H1 (cell line): ENCODE data around the gene ZBTB47. TPM values are rescaled to one million over a fixed set of nuclear protein-coding genes. Genes with fewer than 3 reads are reported as not detected.
A peak's percentile ranks its signal among the peaks of the same experiment; 100 is the strongest.

Experiments
- CTCF ChIA-PET: fragments of 300-600 bp; sonication (Branson Sonifier 250); formaldehyde crosslinking; loops from one replicate; lab custom pipeline; 2021; ENCODE audit not compliant: partially characterized antibody; lab: Charles Lee
- POLR2A ChIA-PET: fragments of 300-600 bp; sonication (Branson Sonifier 250); formaldehyde crosslinking; loops from one replicate; lab custom pipeline; 2021; ENCODE audit warnings: inconsistent platforms; ENCODE audit not compliant: partially characterized antibody; lab: Charles Lee
- DNase-seq, 2 experiments: peaks; one replicate each; pipeline versions ENCODE4 v3.0.0 to v3.0.0-alpha.2; 2010 to 2022; ENCODE audit warnings: low spot score in 2 of 2, low read depth in 1 of 2, mixed read lengths in 1 of 2
- FAIRE-seq: peaks from 2 replicates; lab custom pipeline; 2011; peaks lifted over from hg19 to GRCh38; lab: Jason Lieb, UNC
- H2AFZ ChIP-seq: 2 replicates; pipeline ENCODE4 v1.8.1; 2012; ENCODE audit warnings: low read length, inconsistent platforms
- H2AK5ac ChIP-seq: 2 replicates; pipeline ENCODE4 v1.6.1; 2013; ENCODE audit warnings: low read depth, low read length
- H2BK120ac ChIP-seq: replicated peaks from 2 replicates; pipeline ENCODE3; 2013; ENCODE audit warnings: low read depth, low read length, inconsistent platforms
- H2BK12ac ChIP-seq: 2 replicates; pipeline ENCODE4 v1.6.1; 2013; ENCODE audit warnings: low read depth, low read length
- H2BK15ac ChIP-seq: 2 replicates; pipeline ENCODE4 v1.6.1; 2013; ENCODE audit warnings: low read length
- H2BK20ac ChIP-seq: 2 replicates; pipeline ENCODE4 v1.6.1; 2013; ENCODE audit warnings: low read length
- H2BK5ac ChIP-seq: 2 replicates; pipeline ENCODE4 v1.6.1; 2013; ENCODE audit warnings: low read depth, low read length
- H3K14ac ChIP-seq: 2 replicates; pipeline ENCODE4 v1.6.1; 2013; ENCODE audit warnings: inconsistent platforms; ENCODE audit not compliant: insufficient read length
- H3K18ac ChIP-seq: 2 replicates; pipeline ENCODE4 v1.6.1; 2013; ENCODE audit warnings: low read length; ENCODE audit errors: extremely low read depth
- H3K23ac ChIP-seq: 2 replicates; pipeline ENCODE4 v1.6.1; 2013; ENCODE audit warnings: inconsistent platforms; ENCODE audit not compliant: insufficient read length
- H3K23me2 ChIP-seq: 2 replicates; pipeline ENCODE4 v1.6.1; 2013; ENCODE audit warnings: low read depth, low read length
- H3K27ac ChIP-seq: 2 replicates; pipeline ENCODE4 v1.6.1; 2011; ENCODE audit warnings: low read depth, low read length, inconsistent platforms
- H3K27me3 ChIP-seq, 4 experiments: replicated peaks in 1 of 4; 1 replicate in 1 of 4; 2 replicates in 3 of 4; pipeline versions ENCODE4 v1.6.1 to v1.8.1; 2011 to 2013; ENCODE audit warnings: low read length in 3 of 4, mild to moderate bottlenecking in 3 of 4, inconsistent platforms in 2 of 4, mixed read lengths in 2 of 4, moderate library complexity in 1 of 4; ENCODE audit not compliant: control insufficient read depth in 3 of 4, insufficient read depth in 3 of 4; ENCODE audit errors: extremely low read depth in 1 of 4
- H3K36me3 ChIP-seq, 4 experiments: 2 replicates each; pipeline versions ENCODE4 v1.6.1 to v1.8.1; 2011 to 2013; ENCODE audit warnings: mild to moderate bottlenecking in 4 of 4, low read length in 3 of 4, moderate library complexity in 2 of 4, control low read depth in 1 of 4, inconsistent platforms in 1 of 4; ENCODE audit not compliant: insufficient read depth in 4 of 4, control insufficient read depth in 2 of 4
- H3K4ac ChIP-seq: replicated peaks from 2 replicates; pipeline ENCODE3; 2013; ENCODE audit warnings: low read length, low read depth, mixed read lengths, inconsistent platforms; ENCODE audit not compliant: insufficient read length
- H3K4me1 ChIP-seq, 4 experiments: replicated peaks in 1 of 4; 1 replicate in 1 of 4; 2 replicates in 3 of 4; pipeline versions ENCODE4 v1.6.1 to v1.8.1; 2011 to 2013; ENCODE audit warnings: low read length in 3 of 4, inconsistent platforms in 2 of 4, mixed read lengths in 1 of 4; ENCODE audit not compliant: insufficient read depth in 4 of 4, control insufficient read depth in 3 of 4
- H3K4me2 ChIP-seq, 2 experiments: 2 replicates each; pipeline versions ENCODE4 v1.6.1 to v1.8.1; 2011 to 2013; ENCODE audit warnings: low read depth in 2 of 2, low read length in 2 of 2, control low read depth in 1 of 2, inconsistent platforms in 1 of 2, mild to moderate bottlenecking in 1 of 2; ENCODE audit not compliant: insufficient read depth in 1 of 2
- H3K4me3 ChIP-seq, 4 experiments: fragments of 200-600, 300-600 bp in 1 of 4; sonication (generic), shearing (Covaris generic), sonication (Bioruptor Twin) in 1 of 4; 2 replicates each; pipeline versions ENCODE4 v1.5.1 to v1.8.1; 2011 to 2016; ENCODE audit warnings: low read length in 4 of 4, low read depth in 3 of 4, control low read depth in 2 of 4, inconsistent platforms in 2 of 4, mild to moderate bottlenecking in 2 of 4, mixed read lengths in 1 of 4, moderate library complexity in 1 of 4; ENCODE audit not compliant: insufficient read depth in 2 of 4; ENCODE audit errors: extremely low read depth in 1 of 4
- H3K56ac ChIP-seq: replicated peaks from 2 replicates; pipeline ENCODE3; 2013; ENCODE audit warnings: low read depth, mild to moderate bottlenecking, mixed read lengths, low read length, inconsistent platforms; ENCODE audit not compliant: insufficient read length
- H3K79me1 ChIP-seq: 2 replicates; pipeline ENCODE4 v1.6.1; 2013; ENCODE audit warnings: low read depth, low read length, control low read depth
- H3K79me2 ChIP-seq, 2 experiments: 2 replicates each; pipeline versions ENCODE4 v1.6.1 to v1.8.1; 2012 to 2013; ENCODE audit warnings: low read length in 2 of 2, mild to moderate bottlenecking in 2 of 2, inconsistent platforms in 1 of 2; ENCODE audit not compliant: insufficient read depth in 2 of 2, control insufficient read depth in 1 of 2
- H3K9ac ChIP-seq, 4 experiments: replicated peaks in 1 of 4; 1 replicate in 1 of 4; 2 replicates in 3 of 4; pipeline versions ENCODE4 v1.6.1 to v1.8.1; 2011 to 2013; ENCODE audit warnings: low read depth in 3 of 4, low read length in 3 of 4, control low read depth in 2 of 4, mild to moderate bottlenecking in 2 of 4, moderate library complexity in 2 of 4, inconsistent platforms in 1 of 4; ENCODE audit errors: extremely low read depth in 1 of 4
- H3K9me3 ChIP-seq, 2 experiments: 2 replicates each; pipeline versions ENCODE4 v1.6.1 to v1.8.1; 2012 to 2013; ENCODE audit warnings: mild to moderate bottlenecking in 2 of 2, moderate library complexity in 2 of 2, control low read depth in 1 of 2, inconsistent platforms in 1 of 2, low read depth in 1 of 2, low read length in 1 of 2, mixed read lengths in 1 of 2; ENCODE audit not compliant: insufficient read depth in 2 of 2
- H4K20me1 ChIP-seq, 2 experiments: replicated peaks in 1 of 2; 2 replicates each; pipeline versions ENCODE3 to v1.8.1; 2011 to 2013; ENCODE audit warnings: inconsistent platforms in 2 of 2, low read length in 2 of 2, mild to moderate bottlenecking in 1 of 2; ENCODE audit not compliant: insufficient read depth in 2 of 2, control insufficient read depth in 1 of 2
- H4K5ac ChIP-seq: 2 replicates; pipeline ENCODE4 v1.6.1; 2013; ENCODE audit warnings: low read length, low read depth, mixed read lengths, inconsistent platforms; ENCODE audit not compliant: insufficient read length
- H4K8ac ChIP-seq: 2 replicates; pipeline ENCODE4 v1.8.0; 2013; ENCODE audit warnings: mild to moderate bottlenecking, moderate library complexity, low read length, inconsistent platforms; ENCODE audit not compliant: insufficient read depth; ENCODE audit errors: extremely low read depth
- H4K91ac ChIP-seq: replicated peaks from 2 replicates; pipeline ENCODE3; 2013; ENCODE audit warnings: low read length, mixed read lengths, inconsistent platforms; ENCODE audit not compliant: insufficient read length
- CHD2 ChIP-seq: IDR thresholded peaks from 2 replicates; pipeline ENCODE4 v1.6.1; 2012; ENCODE audit warnings: low read length, improper control_type of control experiment
- EGR1 ChIP-seq: IDR thresholded peaks from 2 replicates; pipeline ENCODE4 v1.6.1; 2011; ENCODE audit warnings: low read depth, low read length, borderline replicate concordance
- WGBS, 2 experiments: shearing (Covaris generic) in 1 of 2; methylation state at CpG; one replicate each; pipeline versions ENCODE4 v1.1.6 to v1.1.7; 2013 to 2015; ENCODE audit warnings: low lambda C conversion rate in 2 of 2, mixed read lengths in 2 of 2, inconsistent platforms in 1 of 2, low coverage in 1 of 2, missing lambda C conversion rate in 1 of 2; ENCODE audit not compliant: insufficient replicate concordance in 2 of 2, insufficient coverage in 1 of 2, insufficient read length in 1 of 2; ENCODE audit errors: extremely low coverage in 1 of 2, missing lambda C conversion rate in 1 of 2; 5-methylcytosine and 5-hydroxymethylcytosine counted together
- polyA plus RNA-seq, 7 experiments: library from polyadenylated mRNA; depleted of rRNA in 3 of 7; stranded (reverse) in 5 of 7; unstranded in 2 of 7; fragments of >200 nt in 5 of 7; fragments of 200-250 nt in 2 of 7; gene quantifications; 1 replicate in 5 of 7; 2 replicates in 1 of 7; 4 replicates in 1 of 7; pipeline versions ENCODE4 v1.2.1 to v1.2.3, GENCODE V29; 2011 to 2013; ENCODE audit warnings: missing spikeins in 2 of 7, mixed read lengths in 2 of 7
- total RNA-seq: library from RNA; stranded (reverse); fragmentation: NEBNext Ultra II Directional; extraction: Animal tissue kit (Norgen Biotek cat#: 25700); gene quantifications from 2 replicates; pipeline ENCODE4 v1.2.1, GENCODE V29; 2021

ZBTB47 gene
- total and polyA plus RNA-seq, 2 of the 8 experiments (the other 6 are each of a cell fraction or from before 2014, with no cell fraction given): 2.8 to 4.1 TPM

DNA sequence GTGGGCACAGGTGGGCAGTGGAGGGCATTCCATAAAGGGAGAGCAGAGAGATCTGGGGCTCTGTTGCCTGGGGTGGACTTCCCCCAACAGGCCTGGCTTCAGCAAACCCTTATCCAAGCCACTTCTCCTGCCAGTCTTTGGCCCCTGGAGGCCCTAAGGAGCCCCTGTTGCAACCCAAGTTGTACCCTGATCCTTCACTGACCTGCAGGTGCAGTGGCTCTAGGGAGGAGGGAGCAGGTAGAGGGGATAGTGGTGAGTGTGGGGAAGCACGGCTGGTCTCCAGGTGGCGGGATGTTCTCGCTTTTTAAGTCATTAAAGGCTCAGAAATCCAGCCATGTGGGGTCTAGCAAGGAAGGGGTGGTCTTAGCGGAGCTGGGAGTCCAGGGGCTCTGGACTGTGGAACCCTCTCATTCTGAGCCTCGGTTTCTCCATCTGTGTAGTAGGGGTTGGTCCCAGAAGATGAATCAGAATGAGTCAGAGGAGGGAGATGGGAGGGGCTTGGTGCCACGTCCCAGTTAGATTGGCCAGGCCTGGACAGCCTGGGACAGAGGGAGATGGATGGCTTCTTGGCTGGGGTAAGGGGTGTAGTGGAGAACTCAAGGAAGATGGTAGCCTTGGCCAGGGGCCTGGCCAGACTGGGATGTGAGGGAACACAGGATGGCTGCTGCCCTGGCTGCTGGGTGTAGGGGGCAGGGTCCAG, 2.6 kb downstream of the ZBTB47 start:
- Histone ChIP-seq H4K91ac (no peak overlapping the region), H2AFZ (no peak overlapping the region), H3K4me3 (no peak overlapping the region), H3K27ac (no peak overlapping the region), H3K36me3 (no peaks in the 10 kb centered on the region; a peak in 1 of 8 replicates), H3K4me1 (peaks cover 6 to 35% (median 29%) of the 10 kb centered on the region in 4 experiments), H4K5ac (no peak overlapping the region), H2BK120ac (peak overlapping the region; percentile 76), H2BK15ac (peak overlapping the region; percentile 97), H2AK5ac (peak overlapping the region; percentile 82; the same call in 1 of the 2 replicates), H3K14ac (no peak overlapping the region), H2BK20ac (peak overlapping the region; percentile 72; the same call in 1 of the 2 replicates), H3K9ac (no peak overlapping the region), H3K56ac (no peak overlapping the region), H3K4ac (no peak overlapping the region), H3K23ac (no peak overlapping the region), H4K20me1 (peaks cover 1 to 2% of the 10 kb centered on the region in 2 experiments)
- no peak for FAIRE-seq
- 92% methylated on average over 6 of the region's 6 CpGs; no CpG with 5 or more reads in 1 of the 2 experiments for WGBS, 2 experiments
- POLR2A ChIA-PET: interaction anchor here (0.8 to 2.6 kb wide), 4 partner anchors 8 to 110 kb away, joined by 3 to 10 read pairs (median 5); no protein-coding TSS in a partner anchor
- TF ChIP-seq CHD2: no peak
- 0 out of 2 replicates have a peak, but pooled peaks have one; percentile 35 for TF ChIP-seq EGR1
- TF ChIP-seq, all 59 proteins: peak for 1
- H4K8ac ChIP-seq: no peak overlapping the region
- H2BK12ac ChIP-seq: peak overlapping the region; percentile 93
- CTCF ChIA-PET: interaction anchor here (0.8 to 7.0 kb wide), 6 partner anchors 10 to 100 kb away, joined by 4 to 54 read pairs (median 6); no protein-coding TSS in a partner anchor
- peak overlapping the region; percentile 32; the same call in 1 of the 2 replicates for H2BK5ac ChIP-seq
- H3K27me3 ChIP-seq: no peaks in the 10 kb centered on the region
- H3K79me1 ChIP-seq: no peaks in the 10 kb centered on the region
- peaks cover 3% of the 10 kb centered on the region; the same call in 1 of the 2 replicates for H3K23me2 ChIP-seq
- DNase-seq: peak in 1 of 2 experiments; percentile 45
- H3K4me2 ChIP-seq: no peak overlapping the region; a peak in 1 of 4 replicates
- H3K9me3 ChIP-seq: no peaks in the 10 kb centered on the region
- H3K79me2 ChIP-seq: no peaks in the 10 kb centered on the region
- H3K18ac ChIP-seq: peak overlapping the region; percentile 71
